Measurements from ENCODE around the gene C11orf68.

Gene C11orf68

GRCh38 chr11:65870307-65870658 lies 48.6 kb downstream of the C11orf68 start:
- DNase-seq: no peak

- DNase-seq: no peak
Measured at GRCh38 chr11:65869643-65870306, 49.1 kb downstream of the C11orf68 start.

- DNase-seq: no peak
Measured at GRCh38 chr11:65868907-65869306, 50.0 kb downstream of the C11orf68 start.

- DNase-seq: no peak
Measured at GRCh38 chr11:65868076-65868667, 50.7 kb downstream of the C11orf68 start.

- no peak for DNase-seq
Measured at GRCh38 chr11:65867284-65868071, 51.4 kb downstream of the C11orf68 start.

Measured in activated CD4-positive, alpha-beta T cell treated with anti-CD3 and anti-CD28 coated beads for 1 hour (primary cell).